G401.6 (cell line): ENCODE data around the gene PVALB.

Experiments
- FAIRE-seq: peaks from 2 replicates; lab custom pipeline; 2012; peaks lifted over from hg19 to GRCh38; lab: Jason Lieb, UNC

Gene PVALB

DNA sequence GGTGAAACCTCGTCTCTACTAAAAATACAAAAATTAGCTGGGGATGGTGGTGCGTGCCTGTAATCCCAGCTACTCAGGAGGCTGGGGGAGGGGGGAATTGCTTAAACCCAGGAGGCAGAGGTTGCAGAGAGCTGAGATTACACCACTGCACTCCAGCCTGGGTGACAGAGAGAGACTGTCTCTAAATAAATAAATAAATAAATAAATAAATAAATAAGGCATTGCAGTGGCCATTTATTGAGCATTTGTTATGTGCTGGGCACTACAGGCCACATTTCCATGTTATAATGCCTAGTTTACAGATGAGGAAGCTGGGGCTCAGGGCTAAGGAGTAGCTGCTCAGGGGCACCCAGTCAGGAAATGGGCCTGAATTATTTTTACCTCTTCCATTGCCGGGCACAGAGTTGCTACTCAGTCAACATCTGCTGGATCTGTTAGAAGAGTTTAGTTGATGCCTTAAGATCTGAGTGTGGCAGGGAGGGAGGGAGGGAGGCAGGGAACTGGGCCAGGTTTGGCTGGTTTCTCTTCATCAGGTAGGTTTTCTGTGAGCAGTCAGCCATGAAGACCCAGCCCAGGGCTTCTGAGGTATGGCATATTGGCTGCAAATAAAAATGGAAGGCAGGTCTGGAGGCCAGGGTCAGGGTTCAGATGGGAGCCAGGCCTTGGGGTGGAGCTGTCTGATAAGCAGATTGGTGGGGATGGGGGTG is 5.6 kb downstream of the PVALB start:
- no peak for FAIRE-seq

DNA sequence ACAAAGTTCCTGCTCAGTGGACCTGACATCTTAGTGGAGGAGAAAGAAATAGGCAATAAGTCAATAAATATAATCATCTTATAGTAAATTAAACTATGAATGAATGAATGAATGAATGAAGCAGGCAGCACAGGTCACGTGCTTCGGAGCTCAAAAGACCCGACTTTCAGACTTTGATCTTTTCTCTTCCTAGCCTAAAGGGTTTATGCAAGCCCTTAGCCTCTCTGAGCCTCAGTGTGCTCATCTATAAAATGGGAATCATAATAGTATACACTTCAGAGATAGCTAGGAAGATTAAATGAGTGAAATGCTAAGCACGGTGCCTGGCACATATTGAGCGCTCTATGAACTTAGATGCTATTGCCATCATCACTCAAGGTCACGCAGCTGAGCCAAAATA is 7.5 kb downstream of the PVALB start:
- no peak for FAIRE-seq

DNA sequence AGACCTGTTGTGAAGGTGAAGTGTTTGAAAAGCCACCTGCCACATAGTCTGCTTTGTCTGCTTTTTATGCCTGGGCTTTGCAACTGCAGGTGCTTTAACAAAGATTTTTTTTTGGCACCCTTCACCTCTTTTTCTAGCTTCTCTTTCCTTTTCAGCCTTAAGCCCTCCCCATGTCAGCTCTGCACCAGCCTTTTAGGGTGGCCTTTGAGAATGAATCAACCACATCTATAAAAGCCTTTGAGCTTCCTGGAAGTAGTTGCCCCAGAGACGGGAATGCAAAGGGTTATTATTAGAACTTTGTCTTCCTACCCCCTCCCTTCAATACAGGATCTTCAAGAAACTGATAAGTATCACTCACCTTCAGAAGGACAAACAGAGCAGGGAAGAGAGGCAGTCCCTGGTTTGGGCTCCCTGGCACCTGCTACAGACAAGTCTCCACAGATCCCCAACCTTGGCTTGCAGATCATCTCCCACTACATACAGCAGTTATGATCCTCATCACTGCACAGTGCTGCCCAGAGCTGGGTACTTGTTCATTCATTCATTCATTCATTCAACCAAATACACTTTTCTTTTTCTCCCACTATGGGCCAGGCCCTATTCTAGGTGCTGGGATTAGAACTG is 8.0 kb downstream of the PVALB start:
- FAIRE-seq: no peak

DNA sequence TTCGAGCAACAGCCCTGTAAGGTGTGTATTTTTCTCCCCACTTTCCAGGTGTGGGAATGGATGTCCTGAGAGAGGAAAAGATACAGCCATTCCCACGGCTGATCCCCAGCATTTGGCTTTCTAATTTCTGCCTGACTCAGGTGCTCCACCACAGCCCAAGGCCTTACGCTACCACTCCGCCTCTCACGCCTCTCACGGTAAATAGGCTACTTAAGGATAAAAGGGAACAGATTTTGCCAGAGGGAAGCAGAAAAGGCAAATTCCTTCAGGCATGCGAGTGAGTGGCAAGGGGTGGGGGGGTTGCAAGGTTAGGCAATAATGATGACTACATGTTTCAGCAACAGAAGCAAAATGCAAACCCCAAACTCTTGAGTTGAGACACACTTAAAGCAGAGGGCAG is 9.2 kb downstream of the PVALB start:
- FAIRE-seq: no peak

DNA sequence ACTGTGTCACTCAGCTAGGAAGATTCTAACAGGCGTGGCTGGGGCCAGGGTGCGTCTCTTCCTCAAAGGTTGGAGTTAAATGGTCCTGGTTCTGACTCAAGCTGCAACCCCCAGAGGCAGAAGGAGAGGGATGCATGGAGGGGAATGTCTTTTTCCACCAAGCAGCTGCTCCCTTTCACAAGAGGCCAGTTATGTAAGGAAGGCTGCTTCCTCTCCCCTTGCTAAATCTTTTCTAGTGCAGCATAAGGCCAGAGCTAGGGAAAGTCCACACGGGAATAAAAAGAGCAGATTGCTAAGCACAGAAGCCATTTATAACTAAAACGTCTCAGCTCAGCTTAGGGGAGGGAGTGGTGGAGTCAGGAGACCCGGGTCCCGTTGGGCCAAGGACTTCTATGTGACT is 10.0 kb downstream of the PVALB start:
- FAIRE-seq: no peak

DNA sequence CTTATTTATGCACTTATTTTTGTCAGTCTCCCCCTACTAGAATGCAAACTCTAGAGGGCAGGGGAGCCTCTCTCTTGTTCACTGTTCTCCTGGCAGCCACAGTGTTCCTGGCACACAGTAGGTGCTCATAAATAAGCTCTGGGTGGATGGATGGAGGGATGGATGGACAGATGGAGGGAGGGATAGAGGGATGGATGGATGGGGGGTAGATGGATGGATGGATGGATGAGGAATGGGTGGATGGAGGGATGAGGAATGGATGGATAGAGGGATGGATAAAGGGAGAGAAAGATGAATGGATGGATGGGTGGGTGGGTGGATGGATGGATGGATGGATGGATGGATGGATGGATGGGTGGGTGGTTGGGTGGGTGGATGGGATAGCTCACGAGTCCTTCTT is 13.5 kb downstream of the PVALB start:
- FAIRE-seq: no peak

DNA sequence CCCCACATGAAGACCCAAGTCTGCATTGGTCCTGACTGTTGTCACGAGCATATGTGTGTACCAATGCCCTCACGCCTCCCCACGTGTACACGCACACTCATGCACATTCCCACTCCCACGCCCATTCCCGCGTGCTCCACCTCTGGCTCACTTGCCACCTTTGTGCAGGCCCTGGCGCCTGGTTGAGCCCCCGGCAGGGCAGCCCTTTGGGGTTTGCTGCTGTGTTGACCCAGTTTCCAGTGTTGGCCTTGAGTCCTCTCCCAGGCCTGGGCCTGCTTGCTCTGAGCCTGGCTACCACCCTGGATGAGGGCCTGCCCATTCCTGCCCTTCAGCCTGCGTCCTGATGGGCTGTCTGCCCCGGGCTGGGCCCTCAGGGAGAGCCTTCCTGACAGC is 18.2 kb downstream of the PVALB start:
- FAIRE-seq: no peak

DNA sequence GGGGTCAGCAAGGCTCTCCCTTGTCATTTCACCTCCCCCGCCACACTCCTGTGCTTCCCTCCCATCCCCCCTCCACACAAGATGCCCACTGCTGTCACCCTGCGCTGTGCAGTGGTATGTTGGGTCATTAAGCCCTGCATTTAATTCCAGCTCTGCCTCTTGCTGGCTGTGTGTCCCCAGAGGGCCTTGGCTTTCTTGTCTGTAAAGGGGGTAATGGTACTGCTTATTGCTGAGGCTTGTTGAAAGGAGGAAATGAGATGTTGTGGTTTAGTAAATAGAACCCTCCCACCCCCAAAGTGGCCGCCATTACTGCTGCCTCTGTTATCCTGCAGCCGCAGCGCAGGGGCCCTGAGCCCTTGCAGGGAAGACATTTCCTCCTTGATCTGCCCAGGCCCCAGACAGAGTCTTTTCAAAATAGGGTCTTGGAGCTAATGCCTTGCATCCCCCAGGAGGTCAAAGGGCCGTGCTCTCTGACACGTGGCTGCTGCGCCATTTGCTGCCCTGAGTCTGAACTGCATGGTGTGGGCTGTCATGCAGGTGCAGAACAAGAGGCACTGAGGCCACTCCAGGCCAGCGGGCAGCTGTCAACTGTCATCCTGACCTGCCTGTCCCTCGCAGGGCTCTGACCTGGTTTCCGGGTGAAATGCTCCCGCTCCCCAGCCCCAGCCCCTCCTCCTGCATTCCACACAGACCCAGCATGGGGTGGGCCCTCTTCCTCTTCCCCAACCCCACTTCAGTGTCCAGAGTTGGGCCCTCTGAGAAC is 18.7 kb downstream of the PVALB start:
- FAIRE-seq: no peak

DNA sequence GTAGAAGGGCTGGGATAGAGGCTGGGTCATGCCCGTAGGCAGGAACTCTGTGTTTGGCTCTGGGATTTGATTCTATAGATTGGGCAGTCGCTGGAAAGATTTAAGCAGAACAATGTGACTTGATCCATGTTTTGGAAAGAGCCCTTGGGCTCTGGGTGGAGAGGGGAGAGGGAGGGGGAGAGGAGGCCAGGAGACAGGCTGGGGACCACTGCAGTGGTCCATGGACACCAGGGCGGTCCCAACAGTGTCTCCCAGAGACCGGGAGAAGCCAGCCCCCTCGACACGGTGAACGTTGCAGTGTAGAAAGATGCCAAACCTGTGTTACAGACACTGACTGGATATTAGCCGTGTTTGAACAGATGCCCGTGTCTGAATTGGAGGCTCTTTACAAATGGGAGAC is 19.5 kb downstream of the PVALB start:
- no peak for FAIRE-seq

DNA sequence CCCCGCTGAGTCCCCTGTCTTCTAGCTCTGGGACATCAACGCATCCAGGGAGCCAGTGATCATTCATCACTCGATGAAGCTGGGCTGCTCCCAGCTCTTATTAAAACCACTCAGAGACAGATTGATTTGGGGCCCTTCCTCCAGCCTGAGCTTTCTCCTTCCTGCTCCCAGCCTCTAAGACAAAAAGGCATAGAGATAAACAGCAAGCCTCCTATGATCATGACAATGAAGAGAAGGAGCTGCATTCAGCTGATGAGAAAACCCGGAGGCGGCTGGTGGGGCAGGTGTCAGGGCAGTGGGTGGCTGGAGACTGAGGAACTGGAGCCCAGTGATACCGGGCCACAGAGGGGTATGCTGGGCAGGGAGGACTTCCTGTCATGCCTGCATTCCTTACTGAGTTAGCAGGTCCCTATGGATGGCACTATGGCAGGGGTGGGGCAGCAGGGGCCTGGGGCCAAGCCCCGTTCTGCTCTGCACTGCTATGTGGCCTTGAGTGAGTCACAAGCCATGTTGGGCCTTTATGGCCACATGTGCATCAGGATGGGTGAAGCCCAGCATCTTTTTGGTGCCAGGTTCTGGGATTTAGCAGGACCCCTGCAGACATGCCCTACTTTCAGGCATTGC is 20.2 kb downstream of the PVALB start:
- no peak for FAIRE-seq

DNA sequence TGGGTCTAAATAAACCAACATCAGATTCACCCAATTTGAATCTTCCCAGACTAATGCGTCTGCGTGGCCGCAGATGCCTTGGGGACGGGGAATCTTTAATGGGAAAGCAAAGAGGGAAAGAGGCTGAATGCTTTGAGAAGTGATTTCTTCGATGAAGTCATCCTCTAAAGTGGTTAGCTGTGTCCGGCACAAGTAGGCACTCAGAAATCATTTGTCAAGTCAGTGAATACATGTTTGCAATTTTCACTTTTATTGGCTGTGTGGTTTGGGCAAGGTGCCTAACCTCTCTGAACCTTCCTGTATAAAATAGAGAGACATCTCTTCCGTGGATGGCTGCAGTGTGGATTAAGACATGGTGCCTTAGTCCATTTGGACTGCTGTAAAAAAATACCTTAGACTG is 21.2 kb downstream of the PVALB start:
- FAIRE-seq: no peak

DNA sequence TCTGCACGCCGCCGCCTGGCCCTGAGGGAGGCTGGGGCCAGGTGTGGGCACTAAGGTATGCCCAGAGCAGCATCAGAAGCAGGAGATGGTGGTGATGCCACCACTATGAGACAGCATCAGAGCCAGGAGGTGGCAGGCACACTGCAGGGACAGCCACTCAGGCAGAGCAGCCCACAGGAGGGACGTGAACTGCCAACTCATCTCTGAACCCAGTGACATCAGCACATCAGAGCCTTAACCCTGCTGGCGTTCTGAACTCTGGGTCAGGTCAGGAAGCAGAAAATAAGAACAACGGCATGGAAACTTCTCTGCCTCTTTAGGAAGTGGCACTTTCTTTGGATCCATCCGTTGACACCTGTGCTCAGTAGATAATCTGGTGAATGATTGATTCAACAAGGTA is 26.2 kb downstream of the PVALB start:
- no peak for FAIRE-seq

DNA sequence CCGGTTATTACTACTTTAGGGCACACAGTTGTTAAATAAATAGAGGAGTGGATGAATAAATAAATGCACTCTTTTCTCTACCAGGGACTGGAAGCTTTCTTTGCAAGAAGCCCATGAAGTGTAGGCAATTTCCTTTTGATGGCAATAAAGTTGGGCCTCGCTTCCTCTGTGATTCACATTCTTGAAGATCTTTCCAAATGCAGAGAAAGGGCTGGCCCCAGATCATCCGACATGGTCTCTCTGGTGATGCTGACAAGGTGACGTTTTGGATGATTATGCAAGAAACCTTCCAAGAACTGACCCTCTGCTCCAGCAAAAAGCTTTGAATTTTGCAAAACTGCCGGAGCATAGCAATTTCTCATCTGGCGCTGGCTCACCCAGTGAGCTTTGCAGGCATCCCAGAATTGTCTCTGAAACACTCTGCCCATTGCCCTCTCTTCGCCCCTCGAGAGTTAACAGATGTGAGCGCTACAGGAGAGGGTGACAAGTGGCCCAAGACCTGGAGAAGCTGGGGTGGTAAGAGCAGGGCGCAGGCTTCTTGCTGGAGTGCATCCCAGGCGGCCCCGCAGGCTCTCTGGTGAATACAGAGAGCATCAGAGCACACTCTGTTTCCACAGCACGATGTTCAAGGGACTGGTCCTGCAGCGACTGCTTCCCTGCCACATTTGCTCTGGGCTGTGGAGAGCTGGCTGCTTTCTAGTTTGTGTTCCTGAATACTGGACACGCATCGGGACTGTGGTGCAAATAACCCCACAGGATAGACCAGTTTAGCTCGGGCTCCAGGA is 29.4 kb downstream of the PVALB start:
- FAIRE-seq: no peak

DNA sequence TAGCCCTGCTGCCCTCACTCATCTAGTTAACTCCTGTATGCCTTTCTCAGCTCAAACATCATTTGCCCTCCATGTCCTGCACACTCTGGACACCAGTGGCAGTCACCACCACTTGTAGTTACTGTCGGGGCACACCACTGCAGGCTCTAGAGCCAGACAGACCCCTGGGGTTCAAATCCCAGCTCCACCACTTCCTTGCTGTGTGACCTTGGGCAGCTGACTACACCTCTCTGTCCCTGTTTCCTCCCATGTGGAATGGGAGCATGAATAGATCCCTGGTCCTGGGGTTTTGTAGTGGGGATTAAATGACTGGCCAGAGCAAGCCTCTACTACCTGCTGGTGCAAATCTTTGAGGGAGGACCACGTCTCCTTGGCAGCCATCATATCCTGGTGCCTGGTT is 33.1 kb downstream of the PVALB start:
- FAIRE-seq: no peak

DNA sequence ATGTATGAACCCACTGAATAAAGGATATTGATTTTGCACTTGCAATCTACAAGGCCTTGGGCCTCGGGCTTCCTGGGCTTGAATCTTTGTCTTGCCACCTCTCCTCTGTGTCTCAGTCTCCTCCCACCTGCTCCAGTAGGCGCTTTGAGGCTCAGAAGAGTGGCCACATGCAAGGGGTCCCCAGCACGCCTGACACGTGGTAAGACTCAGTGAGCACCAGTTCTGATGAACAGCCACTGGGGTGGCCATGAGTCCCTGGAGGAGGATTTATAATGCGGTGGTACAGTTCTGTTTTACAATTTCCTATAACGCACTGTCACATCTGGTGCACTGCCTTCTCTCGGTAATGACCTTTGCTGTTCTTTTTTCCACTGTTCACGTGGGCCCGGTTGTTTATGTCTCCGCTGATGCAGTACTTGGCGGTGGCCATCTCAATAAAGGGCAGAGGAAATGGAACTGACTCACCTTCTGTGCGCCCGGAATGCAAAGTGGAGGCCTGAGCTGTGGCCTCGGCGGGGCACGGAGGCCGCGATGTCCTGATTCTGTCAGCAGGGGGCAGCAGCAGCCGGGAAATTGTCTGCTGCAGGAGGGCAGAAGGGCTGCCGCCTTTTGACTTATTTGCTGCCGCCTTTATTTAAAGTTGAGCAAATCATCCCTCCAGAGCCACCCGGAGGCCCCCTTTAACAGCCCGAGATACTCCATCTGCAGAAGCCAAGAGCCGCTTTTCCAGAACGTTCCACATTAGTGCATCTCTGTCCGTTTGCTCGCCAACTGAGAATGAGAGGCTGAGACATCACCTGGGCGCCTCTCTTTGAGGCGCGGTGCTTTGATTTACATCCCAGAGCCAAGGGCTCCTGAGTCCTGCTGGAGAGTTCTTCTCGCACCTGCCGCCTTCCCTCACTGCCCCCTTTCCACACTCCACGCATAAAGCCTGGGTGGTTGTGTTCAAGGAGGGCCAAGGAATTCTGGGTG is 34.9 kb downstream of the PVALB start:
- no peak for FAIRE-seq

DNA sequence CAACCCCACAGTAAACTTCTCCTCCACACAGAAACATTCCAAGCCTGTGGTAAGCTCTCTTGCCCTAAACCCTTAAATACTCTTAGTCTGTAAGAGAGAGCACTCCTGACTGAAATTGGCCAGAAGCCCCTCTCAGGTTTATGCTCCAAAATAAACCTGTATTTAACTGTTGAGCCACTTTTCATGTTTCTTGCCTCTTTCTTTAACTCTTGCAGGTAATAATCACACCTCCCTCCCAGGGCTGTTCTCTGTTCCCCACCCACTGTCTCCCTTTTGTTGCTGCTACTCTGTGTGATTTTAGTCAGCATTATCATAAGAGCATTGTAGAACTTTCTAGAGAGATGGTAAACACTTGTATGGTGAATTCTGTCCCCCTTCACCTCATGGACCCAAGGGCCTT is 38.8 kb downstream of the PVALB start:
- no peak for FAIRE-seq

DNA sequence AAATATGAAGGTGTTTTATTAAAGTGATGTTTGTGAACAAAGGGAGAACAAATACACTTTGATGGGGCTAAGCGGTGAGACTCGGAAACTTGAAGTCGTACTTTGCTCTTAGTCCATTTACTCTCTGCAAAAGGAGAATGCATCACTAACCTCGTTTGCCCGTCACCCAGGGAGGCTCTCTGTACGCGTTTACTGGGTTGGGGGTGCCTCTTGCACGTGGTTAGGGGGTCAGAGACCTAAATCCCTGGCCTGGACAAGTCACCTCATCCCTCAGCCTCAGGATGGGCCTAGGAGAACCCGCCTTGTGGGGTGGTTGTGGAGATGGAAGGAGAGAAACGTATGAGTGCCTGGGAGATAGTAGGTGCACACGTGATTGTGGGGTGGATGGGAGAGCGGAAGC is 40.1 kb downstream of the PVALB start:
- FAIRE-seq: no peak

DNA sequence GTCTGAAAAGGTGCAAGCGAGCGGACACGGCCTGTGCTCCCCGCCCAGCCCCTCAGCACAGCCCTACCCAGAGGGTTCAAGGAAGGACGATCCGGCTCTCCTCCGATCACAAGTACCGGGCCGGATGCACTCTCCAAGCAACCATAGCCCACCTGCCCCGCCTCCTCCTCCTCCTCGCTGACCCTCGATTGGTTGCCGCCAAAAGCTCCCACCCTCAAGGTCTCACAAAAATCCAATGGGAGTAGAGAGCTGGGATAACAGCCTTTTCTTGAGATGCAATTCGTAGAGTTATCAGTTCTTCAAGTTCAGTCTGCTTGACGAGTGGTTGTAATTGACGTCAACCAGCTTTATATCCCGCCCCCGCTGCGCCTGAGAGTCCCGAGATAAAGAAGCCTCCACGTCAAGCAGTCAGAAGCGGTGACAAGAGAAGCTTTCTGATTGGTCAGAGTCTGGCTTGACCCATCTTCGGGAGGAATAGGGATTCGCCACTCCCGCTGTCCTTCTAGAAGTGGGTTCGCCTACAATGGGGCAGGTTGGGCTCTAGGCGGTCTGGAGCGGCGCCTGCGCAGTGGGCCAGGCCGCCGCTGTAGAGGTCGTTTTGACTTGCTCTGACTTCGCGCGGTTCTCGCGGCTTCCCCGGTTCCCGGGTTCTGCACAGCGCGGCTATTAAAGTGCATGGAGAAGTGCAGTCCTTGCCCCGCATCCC is 40.7 kb downstream of the PVALB start, which contains the start of gene IFT27:
Gene IFT27, minus strand, starts transcription at position 156 of the 706 bp plus-strand sequence. CDS start 412 bp downstream, outside the sequence.
- peak; percentile 100 for FAIRE-seq

DNA sequence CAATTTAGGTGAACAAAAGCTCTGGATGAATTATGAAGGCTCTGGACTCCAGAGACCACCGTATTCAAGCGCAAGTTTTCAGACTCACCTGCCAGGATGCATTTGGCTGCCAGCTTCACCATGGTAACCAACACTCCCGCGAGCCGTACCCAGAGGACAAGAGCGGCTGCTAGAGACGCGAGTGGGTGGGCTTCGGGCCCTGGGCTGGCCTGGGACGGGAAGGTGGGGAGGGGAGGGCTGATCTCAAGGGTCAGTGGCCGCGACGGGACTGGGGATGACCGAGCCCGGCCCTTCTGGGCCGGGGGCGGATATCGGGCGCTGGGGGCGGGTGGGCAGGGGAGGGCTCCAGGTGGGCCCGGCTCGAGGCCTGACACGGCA is 41.3 kb downstream of the PVALB start:
- FAIRE-seq: no peak

DNA sequence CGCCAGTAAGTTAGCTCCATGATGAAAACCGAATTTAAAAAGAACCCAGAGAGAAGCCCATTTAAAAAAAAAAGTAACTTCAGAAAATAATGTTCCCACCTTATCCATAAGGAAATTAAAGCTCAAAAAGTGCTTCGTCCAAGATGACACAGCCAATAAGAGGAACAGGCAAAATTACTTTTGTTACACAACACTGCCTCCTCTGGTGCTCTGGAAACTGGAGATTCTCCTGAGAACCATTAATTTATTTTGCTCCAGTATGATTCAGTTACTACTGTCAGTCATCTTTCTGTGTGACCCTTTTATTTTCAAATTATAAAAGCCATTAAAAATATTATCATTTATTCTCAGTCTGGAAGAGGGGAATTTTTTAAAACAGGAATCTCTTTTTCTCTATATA is 42.9 kb downstream of the PVALB start:
- FAIRE-seq: peak; percentile 80
